ENCODE data around the gene CCSAP.

DNA sequence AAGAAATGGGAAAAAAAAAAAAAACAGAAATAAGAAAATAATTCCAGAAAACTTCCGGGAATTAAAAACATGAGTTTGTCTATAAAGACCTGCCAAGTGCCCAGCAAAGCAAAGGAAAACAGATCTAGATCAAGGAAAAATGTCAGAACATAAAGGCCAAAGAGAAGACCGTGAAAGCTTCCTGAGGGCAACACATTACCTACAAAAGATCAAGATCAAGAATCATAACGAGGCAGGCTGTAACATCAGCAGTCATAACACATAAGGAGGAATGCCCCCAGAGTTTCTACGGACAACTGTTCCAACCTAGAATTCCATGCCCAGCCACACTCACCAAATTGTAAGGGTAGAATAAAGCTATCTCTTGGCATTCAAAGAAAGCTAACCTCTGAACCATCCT is 3.8 kb downstream of the CCSAP start:
- TF ChIP-seq, protein P1, sequence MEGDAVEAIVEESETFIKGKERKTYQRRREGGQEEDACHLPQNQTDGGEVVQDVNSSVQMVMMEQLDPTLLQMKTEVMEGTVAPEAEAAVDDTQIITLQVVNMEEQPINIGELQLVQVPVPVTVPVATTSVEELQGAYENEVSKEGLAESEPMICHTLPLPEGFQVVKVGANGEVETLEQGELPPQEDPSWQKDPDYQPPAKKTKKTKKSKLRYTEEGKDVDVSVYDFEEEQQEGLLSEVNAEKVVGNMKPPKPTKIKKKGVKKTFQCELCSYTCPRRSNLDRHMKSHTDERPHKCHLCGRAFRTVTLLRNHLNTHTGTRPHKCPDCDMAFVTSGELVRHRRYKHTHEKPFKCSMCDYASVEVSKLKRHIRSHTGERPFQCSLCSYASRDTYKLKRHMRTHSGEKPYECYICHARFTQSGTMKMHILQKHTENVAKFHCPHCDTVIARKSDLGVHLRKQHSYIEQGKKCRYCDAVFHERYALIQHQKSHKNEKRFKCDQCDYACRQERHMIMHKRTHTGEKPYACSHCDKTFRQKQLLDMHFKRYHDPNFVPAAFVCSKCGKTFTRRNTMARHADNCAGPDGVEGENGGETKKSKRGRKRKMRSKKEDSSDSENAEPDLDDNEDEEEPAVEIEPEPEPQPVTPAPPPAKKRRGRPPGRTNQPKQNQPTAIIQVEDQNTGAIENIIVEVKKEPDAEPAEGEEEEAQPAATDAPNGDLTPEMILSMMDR (conservative IDR thresholded peaks at IDR 0.05; ENCODE audit: low read length): no peak
- no peak for TF ChIP-seq EZH2phosphoT487 (IDR thresholded peaks at IDR 0.05; ENCODE audit: borderline replicate concordance)

All from Loucy (cell line).